HL-60/S4 treated with retinoic acid at 250 ng/mL for 4 days and 3 days (cell line): ENCODE measurements around the gene GNG8.

Experiments used
- in situ Hi-C: fragments of 300-500 bp; cut with MboI; formaldehyde crosslinking; loops from 2 replicates; pipeline ENCODE4 v1.7.0; 2022; ENCODE audit warnings: low sequenced_read_pairs

GNG8 gene

DNA sequence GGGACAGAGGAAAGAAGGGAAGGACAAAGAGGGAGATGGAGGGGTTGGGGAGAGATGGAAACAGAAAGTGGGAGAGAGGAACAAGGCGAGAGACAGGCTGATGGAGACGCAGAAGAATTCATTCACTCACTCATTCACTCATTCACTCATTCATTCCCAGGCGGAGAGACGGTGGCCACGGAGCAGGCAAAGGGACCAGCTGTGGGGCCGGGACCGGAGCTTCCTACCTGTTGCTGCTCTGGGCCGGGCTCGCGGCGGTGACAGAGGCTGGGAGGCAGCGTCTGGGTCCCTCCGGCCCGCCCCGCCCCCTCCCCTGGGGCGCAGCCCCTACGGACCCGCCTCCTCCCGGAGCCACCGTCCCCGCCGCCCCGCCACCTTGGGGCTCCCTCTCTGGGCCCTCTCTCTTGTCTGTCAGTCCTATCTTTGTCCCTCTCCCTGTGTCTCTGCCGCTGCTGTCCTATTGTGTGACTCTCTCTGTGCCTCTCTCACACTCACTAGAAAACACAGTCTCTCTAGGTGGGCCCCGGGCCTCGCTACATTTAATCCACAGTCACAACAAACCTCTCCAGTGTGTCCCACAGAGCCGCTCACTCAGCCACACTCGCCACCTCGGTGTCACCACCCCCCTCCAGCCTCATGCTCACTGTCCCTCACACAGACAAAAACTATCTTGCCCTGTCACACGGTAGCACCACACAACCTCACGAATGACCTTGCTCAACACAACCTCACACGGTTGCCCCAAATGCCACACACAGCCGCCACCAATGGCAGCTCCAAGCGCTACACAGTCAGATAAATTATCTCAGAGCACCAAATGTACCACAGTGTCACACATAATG is at the start of gene GNG8:
Gene GNG8, minus strand, starts transcription at position 283 of the 842 bp plus-strand sequence. CDS start 1,520 bp downstream, outside the sequence.
- in situ Hi-C loops = no loop called here

GRCh38 chr19:46685189-46685588 is 49.2 kb upstream of the GNG8 start:
- in situ Hi-C loops = no loop called here

GRCh38 chr19:46678110-46678732 is 42.2 kb upstream of the GNG8 start:
- in situ Hi-C loops = no loop called here

- in situ Hi-C loops = no loop called here
Observed at GRCh38 chr19:46674416-46675178, 38.6 kb upstream of the GNG8 start.

GRCh38 chr19:46670813-46671212 is 34.8 kb upstream of the GNG8 start:
- in situ Hi-C loops = no loop called here

DNA sequence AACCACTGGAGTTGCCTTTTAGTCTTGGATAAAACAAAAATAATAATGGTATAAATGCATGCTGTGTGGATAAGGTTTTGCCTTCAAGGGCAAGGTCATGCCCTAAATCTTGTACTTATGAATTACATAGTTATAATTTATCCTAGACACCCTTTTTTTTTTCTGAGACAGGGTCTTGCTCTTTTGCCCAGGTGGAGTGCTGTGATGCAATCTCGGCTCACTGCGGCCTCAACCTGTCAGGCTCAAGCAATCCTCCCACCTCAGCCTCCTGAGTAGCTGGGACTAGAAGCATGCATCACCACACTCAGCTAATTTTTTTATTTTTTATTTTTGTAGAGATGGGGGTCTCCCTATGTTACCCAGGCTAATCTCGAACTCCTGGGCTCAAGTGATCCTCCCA is 32.7 kb upstream of the GNG8 start:
- in situ Hi-C loops = no loop called here

DNA sequence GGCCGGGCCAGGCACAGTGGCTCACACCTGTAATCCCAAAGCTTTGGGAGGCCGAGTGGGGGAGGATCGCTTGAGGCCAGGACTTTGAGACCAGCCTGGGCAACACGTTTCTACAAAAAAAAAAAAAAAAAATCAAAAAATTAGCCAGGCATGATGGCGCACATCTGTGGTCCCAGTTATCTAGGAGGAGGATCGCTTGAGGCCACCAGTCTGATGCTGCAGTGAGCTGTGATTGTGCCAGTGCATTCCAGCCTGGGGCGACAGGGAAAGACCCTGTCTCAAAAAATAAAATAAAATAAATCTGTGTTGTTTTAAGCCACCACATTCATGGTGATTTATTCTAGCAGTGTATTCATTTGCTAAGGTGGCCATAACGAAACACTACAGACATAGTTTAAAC is 29.1 kb upstream of the GNG8 start:
- in situ Hi-C loops = no loop called here

DNA sequence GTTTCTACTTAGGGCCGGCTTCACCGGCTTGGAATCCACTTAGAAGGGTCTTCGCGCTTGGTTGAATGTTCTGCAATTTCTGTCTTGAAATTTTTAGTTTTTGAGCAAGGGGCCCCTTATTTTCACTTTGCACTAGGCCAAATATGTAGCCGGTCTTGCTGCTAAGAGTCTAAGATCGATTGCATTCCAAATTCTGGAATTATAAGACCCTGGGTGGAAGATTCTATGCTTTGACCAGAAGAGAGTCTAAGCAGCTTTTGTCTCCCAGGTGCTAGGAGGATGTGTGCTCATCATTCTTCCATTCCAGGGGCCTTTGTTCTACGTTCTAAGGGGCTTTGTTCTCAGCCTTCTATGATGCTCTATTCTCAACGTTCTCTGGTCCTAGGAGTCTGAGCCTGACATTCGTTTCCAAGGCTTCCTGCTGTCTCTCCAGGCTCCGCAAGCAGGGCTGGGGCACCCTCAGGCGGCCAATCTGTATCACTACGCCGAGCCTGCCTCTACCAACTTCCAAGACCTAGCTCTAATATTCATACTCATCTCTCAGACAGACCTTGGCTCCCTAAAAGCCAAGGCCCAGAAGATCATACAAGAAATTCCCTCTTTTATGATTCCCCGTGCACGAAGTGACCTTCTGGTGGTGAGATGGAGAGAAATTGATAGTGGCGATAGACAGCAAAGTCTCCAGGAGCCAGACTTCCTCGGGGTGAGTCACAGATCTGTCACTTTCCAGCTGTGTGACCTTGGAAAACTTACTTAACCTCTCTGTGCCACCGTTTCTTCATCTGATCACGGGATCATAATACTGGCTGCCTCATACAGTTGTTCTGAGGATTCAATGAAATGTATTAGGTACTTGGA is 26.0 kb upstream of the GNG8 start:
- in situ Hi-C loops = no loop called here

DNA sequence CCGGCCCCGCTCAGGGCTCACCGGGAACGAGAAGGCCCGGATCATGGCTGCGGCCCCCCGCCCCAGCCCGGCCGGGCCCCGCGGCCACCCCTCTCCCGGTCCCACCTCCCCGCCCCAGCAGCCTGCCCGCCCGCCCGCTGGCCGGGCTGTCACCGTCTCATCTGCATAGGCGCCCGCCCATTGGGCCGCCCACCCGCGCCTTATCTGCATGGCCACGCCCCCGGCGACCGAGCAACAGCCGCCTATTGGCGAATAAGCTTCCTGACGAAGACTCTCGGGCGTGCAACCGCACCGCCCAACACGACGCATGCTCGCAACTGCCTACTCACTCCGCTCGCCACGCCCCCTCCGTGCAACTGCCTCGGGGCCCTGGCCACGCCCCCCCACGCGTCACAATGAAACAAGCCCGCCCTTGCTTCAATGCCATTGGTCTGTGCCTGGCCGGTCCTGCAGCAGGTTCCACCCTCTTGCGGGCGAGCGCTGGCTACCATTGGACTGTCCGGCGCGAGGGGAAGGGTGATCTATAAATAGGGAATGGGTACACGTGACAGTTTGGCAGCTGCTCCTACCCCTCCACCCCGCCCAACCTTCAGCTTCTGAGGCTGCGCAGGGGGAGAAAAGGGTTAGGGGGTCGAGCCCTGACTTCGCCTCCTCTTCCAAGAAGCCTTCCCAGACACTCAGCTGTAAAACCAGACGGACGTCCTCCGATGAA is 25.2 kb upstream of the GNG8 start, which contains the start of gene DACT3:
Gene DACT3, minus strand, starts transcription at position 163 of the 712 bp plus-strand sequence. Its CDS starts 118 bp downstream, at position 45.
- in situ Hi-C loops = no loop called here

GRCh38 chr19:46660551-46661019 is 24.6 kb upstream of the GNG8 start:
- in situ Hi-C loops = no loop called here

DNA sequence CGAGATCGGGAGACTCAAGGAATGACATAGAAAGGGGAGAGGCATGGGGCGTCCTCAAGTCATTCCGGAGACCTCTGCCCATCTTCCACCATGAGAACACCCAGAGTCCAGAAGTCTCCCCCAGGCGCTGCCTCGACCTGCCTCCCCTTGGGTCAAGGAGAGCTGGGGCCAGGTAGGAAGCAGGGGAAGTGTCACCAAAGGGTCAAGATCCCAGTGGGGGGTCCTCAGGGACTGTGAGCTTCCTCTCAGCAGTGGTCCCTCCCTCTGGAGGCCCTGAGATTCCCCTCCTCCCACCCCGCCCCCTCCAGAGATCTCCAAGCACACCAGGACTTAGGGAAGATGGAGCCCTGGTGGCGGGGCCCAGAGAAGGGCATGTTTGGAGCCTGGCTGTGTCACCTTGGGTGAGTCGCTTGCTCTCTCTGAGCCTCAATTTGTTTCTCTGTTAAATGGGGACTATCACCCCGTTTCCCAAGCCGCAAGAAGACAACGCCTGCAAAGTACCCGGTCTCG is 24.1 kb upstream of the GNG8 start:
- in situ Hi-C loops = no loop called here

DNA sequence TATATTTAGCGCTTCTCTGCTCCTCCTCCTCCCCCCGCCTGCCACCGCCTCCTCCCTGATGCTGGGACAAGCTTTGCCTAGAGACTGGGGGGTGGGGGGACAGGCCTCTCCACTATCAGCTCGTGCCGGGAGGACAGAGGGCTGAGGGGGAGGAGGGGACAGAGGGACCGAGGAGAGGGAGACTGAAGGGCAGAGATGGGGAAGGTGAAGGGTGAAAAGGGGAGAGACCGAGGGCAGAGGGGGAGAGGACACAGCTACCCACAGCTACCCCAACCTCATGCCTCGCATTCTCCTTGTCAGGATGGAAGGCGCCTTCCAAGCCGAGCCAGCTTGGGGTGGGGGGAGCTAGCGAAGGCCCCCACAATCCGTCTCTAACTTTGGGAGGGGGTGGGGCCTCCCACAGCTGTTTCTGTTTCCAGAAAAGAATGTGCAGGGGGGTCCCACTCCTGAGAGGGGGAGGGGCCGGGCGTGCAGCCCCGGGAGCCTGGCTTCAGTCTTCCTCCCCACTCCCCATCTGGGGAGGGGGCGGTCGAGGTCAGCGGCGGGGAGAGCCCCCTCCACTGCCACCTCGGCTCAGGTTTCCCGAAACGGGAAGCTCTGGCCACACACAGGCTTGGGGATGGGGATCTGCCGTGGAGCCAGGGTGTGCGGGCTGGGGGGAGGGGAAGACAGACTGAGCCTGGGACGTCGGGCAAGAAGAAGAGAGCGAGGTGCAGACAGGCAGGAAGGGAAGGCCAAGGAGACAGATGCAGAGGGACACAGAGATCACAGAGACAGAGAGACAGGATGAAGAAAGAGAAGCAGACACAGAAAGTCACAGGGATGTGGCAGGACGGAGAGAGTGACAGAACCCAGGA is 23.4 kb upstream of the GNG8 start:
- in situ Hi-C loops = no loop called here

DNA sequence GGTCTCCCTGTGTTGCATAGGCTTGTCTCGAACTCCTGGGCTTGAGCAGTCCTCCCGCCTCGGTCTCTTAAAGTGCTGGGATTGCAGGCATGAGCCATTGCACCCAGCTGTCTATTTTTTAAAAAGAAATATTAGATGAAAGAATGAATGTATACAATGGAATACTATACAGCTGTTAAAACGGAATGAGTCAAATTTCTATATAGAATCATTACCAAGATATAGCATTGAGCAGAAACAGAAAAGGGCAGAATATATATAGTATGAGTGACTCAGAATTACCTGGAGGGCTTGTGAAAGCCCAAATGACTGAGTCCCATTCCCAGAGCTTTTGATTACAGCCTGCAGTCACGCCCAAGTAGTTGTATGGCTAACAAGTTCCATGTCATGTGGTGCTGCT is 20.5 kb upstream of the GNG8 start:
- in situ Hi-C loops = no loop called here

- in situ Hi-C loops = no loop called here
Observed at GRCh38 chr19:46654621-46655152, 18.7 kb upstream of the GNG8 start.

DNA sequence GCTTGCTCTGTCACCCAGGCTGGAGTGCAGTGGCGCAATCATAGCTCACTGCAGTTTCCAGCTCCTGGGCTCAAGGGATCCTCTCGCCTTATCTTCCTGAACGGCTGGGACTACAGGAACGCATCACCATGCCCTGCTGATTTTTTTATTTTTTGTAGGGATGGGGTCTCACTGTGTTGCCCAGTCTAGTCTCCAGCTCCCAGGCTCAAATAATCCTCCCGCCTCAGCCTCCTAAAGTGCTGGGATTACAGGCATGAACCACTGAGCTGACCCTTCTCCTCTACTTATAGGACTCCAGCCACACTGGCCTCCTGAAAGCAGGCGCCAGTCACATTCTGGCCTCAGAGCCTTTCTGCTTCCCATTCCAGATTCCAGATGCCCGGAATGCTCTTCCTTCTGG is 14.4 kb upstream of the GNG8 start:
- in situ Hi-C loops = no loop called here

DNA sequence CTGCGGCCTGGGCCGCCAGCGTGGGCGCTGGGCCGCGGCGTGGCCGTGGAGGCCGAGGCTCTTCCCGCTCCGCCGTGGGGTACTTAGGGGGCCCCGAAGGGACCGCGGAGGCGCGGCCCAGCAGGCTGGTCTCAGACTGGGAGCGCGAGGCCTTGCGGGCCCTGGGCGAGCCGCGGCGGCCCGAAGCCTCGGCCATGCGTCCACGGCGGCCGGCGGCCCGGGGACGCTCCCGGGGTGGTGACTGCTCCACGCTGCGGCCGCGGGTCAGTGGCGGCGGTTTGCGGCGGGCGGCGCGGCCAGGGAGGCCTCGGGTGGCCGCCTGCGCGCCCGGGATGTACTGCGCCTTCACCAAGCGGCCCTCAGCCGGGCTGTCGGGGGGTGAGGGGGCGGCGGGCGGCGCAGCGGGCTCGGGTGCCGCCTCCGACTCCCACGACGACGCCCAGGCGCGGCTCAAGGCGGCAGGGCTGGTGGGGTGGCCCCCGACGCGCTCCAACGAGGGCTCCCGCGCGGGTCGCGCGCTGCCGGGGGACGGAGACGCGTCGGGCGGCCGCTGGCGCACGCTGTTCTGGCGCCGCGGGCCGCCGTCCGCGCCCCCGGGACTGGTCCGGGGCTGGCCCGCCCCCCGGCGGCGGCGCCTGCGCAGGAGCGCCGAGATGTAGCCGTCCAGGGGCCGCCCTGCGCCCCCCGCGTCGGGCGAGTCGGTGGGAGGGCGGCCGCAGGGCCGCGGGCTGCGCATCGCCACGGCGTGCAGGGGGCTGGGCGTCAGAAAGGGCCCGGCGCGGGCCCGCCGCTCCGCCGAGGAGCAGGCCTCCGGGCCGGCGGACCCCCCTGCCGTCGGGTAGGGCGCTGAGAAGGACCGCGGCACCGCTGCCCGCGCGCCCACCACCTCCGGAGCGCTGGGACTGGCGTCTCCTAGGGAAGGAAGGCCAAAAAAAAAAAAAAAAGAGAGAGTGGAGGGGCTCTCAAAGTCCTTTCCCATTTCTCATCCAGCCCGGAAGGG is 13.3 kb upstream of the GNG8 start:
- in situ Hi-C loops = no loop called here
